Measurements from ENCODE around the gene SCYL3.
"Not testable (repeated sequence)": the region's sequence is repeated elsewhere in the genome, so short reads cannot be mapped to it uniquely, and the experiment has no call there.

The SCYL3 gene

GRCh38 chr1:169893645-169894423, at the start of gene SCYL3:
TSS of gene SCYL3 (minus strand) at chr1:169893896. CDS start at chr1:169888840, 5,056 bp downstream.
- peak; percentile 82 for DNase-seq (ENCODE audit: low read depth)

GRCh38 chr1:169941982-169942830, 48.5 kb upstream of the SCYL3 start:
- no peak for DNase-seq (ENCODE audit: low read depth)

GRCh38 chr1:169933984-169934725, 40.5 kb upstream of the SCYL3 start:
- DNase-seq (ENCODE audit: low read depth): no peak

GRCh38 chr1:169931795-169932231, 38.1 kb upstream of the SCYL3 start:
- no peak for DNase-seq (ENCODE audit: low read depth)

- no peak for DNase-seq (ENCODE audit: low read depth)
Observed at GRCh38 chr1:169929210-169929526, 35.5 kb upstream of the SCYL3 start.

- DNase-seq (ENCODE audit: low read depth): no peak
Observed at GRCh38 chr1:169928438-169929209, 34.9 kb upstream of the SCYL3 start.

GRCh38 chr1:169925505-169926482, 32.1 kb upstream of the SCYL3 start:
- no peak for DNase-seq (ENCODE audit: low read depth)

GRCh38 chr1:169924829-169925228, 31.1 kb upstream of the SCYL3 start:
- DNase-seq (ENCODE audit: low read depth): no peak

- no peak for DNase-seq (ENCODE audit: low read depth)
Observed at GRCh38 chr1:169924063-169924462, 30.4 kb upstream of the SCYL3 start.

- DNase-seq (ENCODE audit: low read depth): no peak
Observed at GRCh38 chr1:169921080-169921479, 27.4 kb upstream of the SCYL3 start.

- DNase-seq (ENCODE audit: low read depth): no peak
Observed at GRCh38 chr1:169918927-169919326, 25.2 kb upstream of the SCYL3 start.

- not testable (repeated sequence) for DNase-seq (ENCODE audit: low read depth)
Observed at GRCh38 chr1:169918220-169918619, 24.5 kb upstream of the SCYL3 start.

- DNase-seq (ENCODE audit: low read depth): no peak
Observed at GRCh38 chr1:169915150-169915549, 21.5 kb upstream of the SCYL3 start.

- DNase-seq (ENCODE audit: low read depth): no peak
Observed at GRCh38 chr1:169914531-169914930, 20.8 kb upstream of the SCYL3 start.

GRCh38 chr1:169909499-169909898, 15.8 kb upstream of the SCYL3 start:
- no peak for DNase-seq (ENCODE audit: low read depth)

GRCh38 chr1:169906938-169907337, 13.2 kb upstream of the SCYL3 start:
- no peak for DNase-seq (ENCODE audit: low read depth)

GRCh38 chr1:169904834-169905233, 11.1 kb upstream of the SCYL3 start:
- no peak for DNase-seq (ENCODE audit: low read depth)

- DNase-seq (ENCODE audit: low read depth): no peak
Observed at GRCh38 chr1:169902751-169903150, 9.1 kb upstream of the SCYL3 start.

- DNase-seq (ENCODE audit: low read depth): no peak
Observed at GRCh38 chr1:169901115-169901514, 7.4 kb upstream of the SCYL3 start.

- no peak for DNase-seq (ENCODE audit: low read depth)
Observed at GRCh38 chr1:169900571-169900970, 6.9 kb upstream of the SCYL3 start.
